A375 (cell line): ENCODE measurements around the gene P2RX1. TPM values are rescaled to one million over a fixed set of nuclear protein-coding genes. Genes with fewer than 3 reads are reported as not detected.

Experiments
- total RNA-seq: library from RNA; depleted of rRNA; stranded (reverse); fragments of >200 nt; shearing (Covaris generic); gene quantifications from 2 replicates; pipeline ENCODE4 v1.2.3, GENCODE V29; 2014; rRNA removed

P2RX1 gene
- total RNA-seq = 0.34 TPM in 1 of 2 replicates, not detected in the other

GRCh38 chr17:3915995-3916696, at the start of gene P2RX1:
TSS of gene P2RX1 (minus strand) at chr17:3916465. CDS start at chr17:3916225, 240 bp downstream.

GRCh38 chr17:3964203-3965117, 48.2 kb upstream of the P2RX1 start, which contains the start of gene ATP2A3:
TSS of gene ATP2A3 (minus strand) at chr17:3964437. CDS start at chr17:3964291, 146 bp downstream.

GRCh38 chr17:3893003-3893719, 23.1 kb downstream of the P2RX1 start, which contains the start of gene CAMKK1:
TSS of gene CAMKK1 (minus strand) at chr17:3893053. CDS start at chr17:3885687, 7,366 bp downstream.

Other genes starting within 250 kb of the P2RX1 start
- 72.7 and 73.4 TPM in 2 replicates for gene TAX1BP3, start 247.9 kb downstream of the P2RX1 start, total RNA-seq
- 37.3 and 44.7 TPM in 2 replicates for gene EMC6, start 247.7 kb downstream of the P2RX1 start, total RNA-seq
- gene P2RX5, start 220.3 kb downstream of the P2RX1 start, total RNA-seq = 11.4 and 13.6 TPM in 2 replicates
- 14.6 and 17.9 TPM in 2 replicates for gene HASPIN, start 192.6 kb downstream of the P2RX1 start, total RNA-seq
- 15.5 and 20.7 TPM in 2 replicates for gene ITGAE, start 115.3 kb downstream of the P2RX1 start, total RNA-seq
- gene NCBP3, start 70.2 kb downstream of the P2RX1 start, total RNA-seq = 19.5 and 34.6 TPM in 2 replicates
- 2.1 and 2.2 TPM in 2 replicates for gene CAMKK1, start 23.4 kb downstream of the P2RX1 start, total RNA-seq
- 0.32 and 0.79 TPM in 2 replicates for gene ATP2A3, start 48.0 kb upstream of the P2RX1 start, total RNA-seq
- gene ZZEF1, start 226.6 kb upstream of the P2RX1 start, total RNA-seq = 24.6 and 29.7 TPM in 2 replicates
- gene CYB5D2, start 226.7 kb upstream of the P2RX1 start, total RNA-seq = 40.4 and 42.6 TPM in 2 replicates